ENCODE measurements around the gene INS.

The INS gene

DNA sequence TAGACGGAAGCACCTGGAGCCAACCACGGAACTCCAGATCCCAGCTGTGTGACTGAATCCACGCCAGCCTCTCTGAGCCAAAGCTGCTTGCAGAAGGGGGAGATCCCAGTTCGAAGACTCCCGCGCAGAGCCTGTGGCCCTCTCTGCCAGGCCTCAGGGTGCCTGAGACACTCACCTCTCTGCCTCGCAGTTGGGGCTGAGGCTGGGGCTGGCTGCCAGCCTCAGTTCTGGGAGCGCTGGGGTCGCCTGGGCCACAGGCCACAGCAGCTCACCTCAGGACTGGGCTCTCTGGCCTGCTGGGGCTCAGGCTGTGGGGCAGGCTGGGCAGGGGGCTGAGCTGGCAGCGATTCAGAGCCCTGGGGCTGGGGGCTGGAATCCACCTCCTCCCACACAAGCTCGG is 13.6 kb downstream of the INS start:
- H3K9me3 ChIP-seq (ENCODE audit: severe bottlenecking), result no peaks in the 10 kb centered on the region
- ATAC-seq (ENCODE audit: low read depth), result no peak
- H3K4me3 ChIP-seq (ENCODE audit: severe bottlenecking), result no peak overlapping the region
- no peaks in the 10 kb centered on the region for H3K36me3 ChIP-seq (ENCODE audit: low read depth)
- H3K27ac ChIP-seq (ENCODE audit: poor library complexity, severe bottlenecking), result no peak overlapping the region
- peaks cover 79% of the 10 kb centered on the region for H3K27me3 ChIP-seq (ENCODE audit: insufficient read depth, poor library complexity, severe bottlenecking)
- H3K4me1 ChIP-seq (ENCODE audit: insufficient read depth, poor library complexity, severe bottlenecking), result no peaks in the 10 kb centered on the region
- TF ChIP-seq, protein P1, sequence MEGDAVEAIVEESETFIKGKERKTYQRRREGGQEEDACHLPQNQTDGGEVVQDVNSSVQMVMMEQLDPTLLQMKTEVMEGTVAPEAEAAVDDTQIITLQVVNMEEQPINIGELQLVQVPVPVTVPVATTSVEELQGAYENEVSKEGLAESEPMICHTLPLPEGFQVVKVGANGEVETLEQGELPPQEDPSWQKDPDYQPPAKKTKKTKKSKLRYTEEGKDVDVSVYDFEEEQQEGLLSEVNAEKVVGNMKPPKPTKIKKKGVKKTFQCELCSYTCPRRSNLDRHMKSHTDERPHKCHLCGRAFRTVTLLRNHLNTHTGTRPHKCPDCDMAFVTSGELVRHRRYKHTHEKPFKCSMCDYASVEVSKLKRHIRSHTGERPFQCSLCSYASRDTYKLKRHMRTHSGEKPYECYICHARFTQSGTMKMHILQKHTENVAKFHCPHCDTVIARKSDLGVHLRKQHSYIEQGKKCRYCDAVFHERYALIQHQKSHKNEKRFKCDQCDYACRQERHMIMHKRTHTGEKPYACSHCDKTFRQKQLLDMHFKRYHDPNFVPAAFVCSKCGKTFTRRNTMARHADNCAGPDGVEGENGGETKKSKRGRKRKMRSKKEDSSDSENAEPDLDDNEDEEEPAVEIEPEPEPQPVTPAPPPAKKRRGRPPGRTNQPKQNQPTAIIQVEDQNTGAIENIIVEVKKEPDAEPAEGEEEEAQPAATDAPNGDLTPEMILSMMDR (IDR thresholded peaks at IDR 0.05; ENCODE audit: poor library complexity, severe bottlenecking), result no peak
- no peak for DNase-seq (ENCODE audit: low spot score)

DNA sequence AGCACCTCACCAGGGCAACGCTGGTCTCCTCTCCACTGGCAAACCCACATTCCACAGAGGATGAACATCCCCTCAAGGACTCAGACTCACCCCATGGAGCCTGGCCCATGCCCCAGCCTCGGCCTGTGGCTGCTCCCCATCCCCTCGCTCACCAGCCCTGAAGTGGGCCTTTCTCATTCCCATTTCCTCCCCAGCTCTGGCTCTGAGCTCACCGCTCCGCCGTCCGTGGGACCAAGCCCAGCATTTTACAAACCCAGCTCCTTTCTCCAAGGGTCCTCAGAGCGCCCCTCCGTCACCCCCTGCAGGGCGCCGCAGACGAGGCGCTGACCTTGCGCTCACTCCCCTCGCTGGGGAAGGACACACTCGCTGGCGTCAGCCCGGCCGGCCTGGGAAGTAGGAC is 15.0 kb downstream of the INS start:
- ATAC-seq (ENCODE audit: low read depth) (no peak), DNase-seq (ENCODE audit: low spot score) (no peak)
- Histone ChIP-seq H3K36me3 (ENCODE audit: low read depth) (no peaks in the 10 kb centered on the region), H3K4me1 (ENCODE audit: insufficient read depth, poor library complexity, severe bottlenecking) (no peaks in the 10 kb centered on the region), H3K4me3 (ENCODE audit: severe bottlenecking) (no peak overlapping the region), H3K9me3 (ENCODE audit: severe bottlenecking) (no peaks in the 10 kb centered on the region), H3K27me3 (ENCODE audit: insufficient read depth, poor library complexity, severe bottlenecking) (peaks cover 93% of the 10 kb centered on the region), H3K27ac (ENCODE audit: poor library complexity, severe bottlenecking) (no peak overlapping the region)
- TF ChIP-seq, protein P1 (IDR thresholded peaks at IDR 0.05; ENCODE audit: poor library complexity, severe bottlenecking), result no peak

DNA sequence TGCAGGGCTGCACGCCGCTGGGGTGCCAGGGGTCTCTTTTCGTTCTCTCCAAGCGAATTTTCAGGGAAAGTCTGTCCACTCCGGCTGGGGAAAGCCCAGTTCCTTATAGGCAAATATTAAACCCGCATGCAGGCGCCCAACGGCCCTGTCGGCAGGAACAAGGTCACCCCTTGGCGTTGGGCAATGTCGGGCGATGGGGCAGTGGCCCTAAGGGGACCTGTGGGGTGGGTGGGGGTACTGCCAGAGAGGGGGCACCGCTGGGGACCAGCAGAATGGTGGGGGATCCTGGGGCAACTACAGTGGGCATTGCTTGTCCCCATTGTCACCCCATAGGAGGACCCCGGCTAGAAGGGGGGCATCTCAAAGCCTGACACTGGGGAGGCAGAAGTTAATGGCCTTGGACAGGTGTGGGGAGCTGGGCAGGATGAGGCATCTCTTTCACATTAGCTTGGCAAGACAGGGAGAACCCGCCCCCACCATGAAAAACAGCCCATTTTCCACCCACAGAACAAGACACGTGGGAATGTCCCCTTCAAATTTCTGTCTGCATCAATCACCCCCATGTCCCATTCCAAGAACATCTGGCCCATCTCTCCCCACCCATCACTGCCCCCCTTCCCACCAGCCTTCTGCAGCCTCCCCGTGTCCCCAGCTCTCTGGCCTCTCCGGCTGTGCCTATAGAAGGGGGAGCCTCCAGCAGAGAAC is 16.3 kb downstream of the INS start:
- no peaks in the 10 kb centered on the region for H3K9me3 ChIP-seq (ENCODE audit: severe bottlenecking)
- H3K27ac ChIP-seq (ENCODE audit: poor library complexity, severe bottlenecking), result no peak overlapping the region
- no peak overlapping the region for H3K4me3 ChIP-seq (ENCODE audit: severe bottlenecking)
- peaks cover 98% of the 10 kb centered on the region for H3K27me3 ChIP-seq (ENCODE audit: insufficient read depth, poor library complexity, severe bottlenecking)
- DNase-seq (ENCODE audit: low spot score), result no peak
- H3K36me3 ChIP-seq (ENCODE audit: low read depth), result no peaks in the 10 kb centered on the region
- TF ChIP-seq, protein P1 (IDR thresholded peaks at IDR 0.05; ENCODE audit: poor library complexity, severe bottlenecking), result no peak
- no peaks in the 10 kb centered on the region for H3K4me1 ChIP-seq (ENCODE audit: insufficient read depth, poor library complexity, severe bottlenecking)
- ATAC-seq (ENCODE audit: low read depth), result no peak

DNA sequence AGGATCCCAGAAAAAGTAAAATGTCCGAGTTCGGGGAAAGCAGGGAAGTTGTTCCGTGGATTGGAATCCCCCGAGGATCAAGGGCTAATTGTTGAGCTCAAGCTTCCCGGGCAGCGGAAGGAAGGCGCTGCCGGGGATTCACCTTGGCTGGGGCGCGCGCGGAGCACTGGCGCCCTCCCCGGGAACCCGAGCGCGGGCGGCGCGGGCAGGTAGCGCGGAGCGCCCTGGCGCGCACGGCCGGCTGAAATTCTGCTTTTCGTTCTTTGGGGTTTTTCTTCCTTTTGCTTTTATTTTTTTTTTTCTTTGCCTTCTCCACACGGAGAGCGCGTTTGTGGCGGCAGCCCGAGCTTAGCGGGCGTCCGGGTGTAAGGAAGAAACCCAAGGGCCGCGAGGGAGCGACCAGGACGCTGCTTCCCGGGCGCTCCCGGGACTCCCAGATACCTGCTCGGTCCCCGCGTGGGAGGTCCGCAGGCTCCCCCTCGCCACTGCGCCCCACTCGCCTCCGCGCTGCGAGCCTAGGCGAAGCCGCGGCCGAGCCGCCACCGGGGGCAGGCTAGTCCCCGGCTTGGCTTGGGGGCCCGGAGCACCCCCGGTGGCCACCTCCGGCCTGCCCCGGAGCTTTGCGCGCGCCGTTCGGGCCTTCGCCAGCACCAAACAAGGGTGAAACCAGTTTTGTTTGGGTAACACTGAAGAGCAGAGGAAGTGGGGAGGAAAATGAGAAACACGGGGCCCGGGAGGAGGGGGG is 17.0 kb downstream of the INS start:
- no peaks in the 10 kb centered on the region for H3K4me1 ChIP-seq (ENCODE audit: insufficient read depth, poor library complexity, severe bottlenecking)
- peaks cover 94% of the 10 kb centered on the region for H3K27me3 ChIP-seq (ENCODE audit: insufficient read depth, poor library complexity, severe bottlenecking)
- H3K9me3 ChIP-seq (ENCODE audit: severe bottlenecking), result no peaks in the 10 kb centered on the region
- H3K27ac ChIP-seq (ENCODE audit: poor library complexity, severe bottlenecking), result no peak overlapping the region
- no peak overlapping the region for H3K4me3 ChIP-seq (ENCODE audit: severe bottlenecking)
- no peaks in the 10 kb centered on the region for H3K36me3 ChIP-seq (ENCODE audit: low read depth)
- no peak for DNase-seq (ENCODE audit: low spot score)
- TF ChIP-seq, protein P1 (IDR thresholded peaks at IDR 0.05; ENCODE audit: poor library complexity, severe bottlenecking), result peak; percentile 46
- 0 out of 3 replicates have a peak, but pooled peaks have one; percentile 30 for ATAC-seq (ENCODE audit: low read depth)

DNA sequence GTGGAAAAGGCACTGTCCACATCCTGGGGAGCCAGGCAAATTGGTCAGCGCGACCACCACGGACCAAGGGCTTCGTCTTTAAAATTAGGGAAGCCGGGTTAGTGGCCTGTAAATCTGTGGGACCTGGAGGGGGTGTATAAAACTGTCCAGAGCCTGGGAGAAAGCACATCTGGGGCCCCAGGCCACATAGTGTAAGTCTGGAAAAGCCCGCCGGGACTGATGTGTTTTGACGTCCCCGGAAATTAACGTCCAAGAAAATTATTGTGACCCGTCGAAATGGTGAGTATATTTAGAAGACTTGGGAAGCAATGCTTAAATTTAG is 17.6 kb downstream of the INS start:
- Histone ChIP-seq H3K4me3 (ENCODE audit: severe bottlenecking) (no peak overlapping the region), H3K36me3 (ENCODE audit: low read depth) (no peaks in the 10 kb centered on the region), H3K27ac (ENCODE audit: poor library complexity, severe bottlenecking) (no peak overlapping the region), H3K9me3 (ENCODE audit: severe bottlenecking) (no peaks in the 10 kb centered on the region), H3K27me3 (ENCODE audit: insufficient read depth, poor library complexity, severe bottlenecking) (peaks cover 92% of the 10 kb centered on the region), H3K4me1 (ENCODE audit: insufficient read depth, poor library complexity, severe bottlenecking) (no peaks in the 10 kb centered on the region)
- TF ChIP-seq, protein P1 (IDR thresholded peaks at IDR 0.05; ENCODE audit: poor library complexity, severe bottlenecking), result no peak
- no peak for ATAC-seq (ENCODE audit: low read depth)
- DNase-seq (ENCODE audit: low spot score), result no peak
